ENCODE results near the gene ZNF268. TPM values are rescaled to one million over a fixed set of nuclear protein-coding genes. Genes with fewer than 3 reads are reported as not detected.

Gene ZNF268
- total RNA-seq, 6 experiments from 2014 or later: 8.2 to 14.2 (median 10.7) TPM

DNA sequence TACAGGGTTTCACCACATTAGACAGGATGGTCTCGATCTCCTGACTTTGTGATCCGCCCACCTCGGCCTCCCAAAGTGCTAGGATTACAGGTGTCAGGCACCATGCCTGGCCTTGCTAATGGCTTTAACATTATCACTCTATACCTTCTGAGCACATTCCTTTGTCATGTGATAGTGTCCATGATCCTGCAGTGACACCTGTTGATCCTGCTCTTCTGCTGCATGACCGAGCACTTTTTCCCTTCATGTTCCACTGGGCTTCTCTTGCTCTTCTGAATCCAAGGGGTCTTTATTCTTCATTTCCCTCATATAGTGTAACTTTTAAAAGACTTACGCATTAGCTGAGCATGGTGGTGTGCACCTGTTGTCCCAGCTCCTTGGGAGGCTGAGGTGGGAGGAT, 11.6 kb downstream of the ZNF268 start:
- Histone ChIP-seq H3K27me3 (no peaks in the 10 kb centered on the region), H3K27ac (no peak overlapping the region), H3K4me3 (no peak overlapping the region), H3K4me1 (no peaks in the 10 kb centered on the region), H3K36me3 (peaks cover 0 to 80% (median 57%) of the 10 kb centered on the region in 4 donors), H3K9me3 (peaks cover 8 to 67% (median 37%) of the 10 kb centered on the region in 4 donors)
- DNase-seq (no peak), ATAC-seq (no peak)
- 93% methylated on average over 5 of the region's 5 CpGs for WGBS (ENCODE audit: insufficient coverage, low coverage, low lambda C conversion rate, missing lambda C conversion rate)
- intact Hi-C loops (cut with DNase I): no loop called here
- TF ChIP-seq POLR2A (IDR thresholded peaks at IDR 0.05): no peak
- TF ChIP-seq, protein P1, sequence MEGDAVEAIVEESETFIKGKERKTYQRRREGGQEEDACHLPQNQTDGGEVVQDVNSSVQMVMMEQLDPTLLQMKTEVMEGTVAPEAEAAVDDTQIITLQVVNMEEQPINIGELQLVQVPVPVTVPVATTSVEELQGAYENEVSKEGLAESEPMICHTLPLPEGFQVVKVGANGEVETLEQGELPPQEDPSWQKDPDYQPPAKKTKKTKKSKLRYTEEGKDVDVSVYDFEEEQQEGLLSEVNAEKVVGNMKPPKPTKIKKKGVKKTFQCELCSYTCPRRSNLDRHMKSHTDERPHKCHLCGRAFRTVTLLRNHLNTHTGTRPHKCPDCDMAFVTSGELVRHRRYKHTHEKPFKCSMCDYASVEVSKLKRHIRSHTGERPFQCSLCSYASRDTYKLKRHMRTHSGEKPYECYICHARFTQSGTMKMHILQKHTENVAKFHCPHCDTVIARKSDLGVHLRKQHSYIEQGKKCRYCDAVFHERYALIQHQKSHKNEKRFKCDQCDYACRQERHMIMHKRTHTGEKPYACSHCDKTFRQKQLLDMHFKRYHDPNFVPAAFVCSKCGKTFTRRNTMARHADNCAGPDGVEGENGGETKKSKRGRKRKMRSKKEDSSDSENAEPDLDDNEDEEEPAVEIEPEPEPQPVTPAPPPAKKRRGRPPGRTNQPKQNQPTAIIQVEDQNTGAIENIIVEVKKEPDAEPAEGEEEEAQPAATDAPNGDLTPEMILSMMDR (IDR thresholded peaks at IDR 0.05): no peak

GRCh38 chr12:133201888-133202287, 20.6 kb downstream of the ZNF268 start:
- DNase-seq (no peak), ATAC-seq (no peak)
- Histone ChIP-seq H3K27me3 (no peaks in the 10 kb centered on the region), H3K4me3 (no peak overlapping the region), H3K4me1 (no peaks in the 10 kb centered on the region), H3K27ac (no peak overlapping the region), H3K36me3 (peaks cover 0 to 30% (median 15%) of the 10 kb centered on the region in 4 donors), H3K9me3 (peaks cover 28 to 65% (median 51%) of the 10 kb centered on the region in 4 donors)
- intact Hi-C loops (cut with DNase I): no loop called here
- no peak for TF ChIP-seq POLR2A (IDR thresholded peaks at IDR 0.05)
- TF ChIP-seq, protein P1 (IDR thresholded peaks at IDR 0.05): no peak
- 35% methylated on average over 2 of the region's 2 CpGs for WGBS (ENCODE audit: insufficient coverage, low coverage, low lambda C conversion rate, missing lambda C conversion rate)

GRCh38 chr12:133202493-133203343, 21.4 kb downstream of the ZNF268 start:
- no peak for ATAC-seq
- H3K9me3 ChIP-seq: peaks cover 28 to 70% (median 55%) of the 10 kb centered on the region in 4 donors
- H3K27ac ChIP-seq: no peak overlapping the region

DNA sequence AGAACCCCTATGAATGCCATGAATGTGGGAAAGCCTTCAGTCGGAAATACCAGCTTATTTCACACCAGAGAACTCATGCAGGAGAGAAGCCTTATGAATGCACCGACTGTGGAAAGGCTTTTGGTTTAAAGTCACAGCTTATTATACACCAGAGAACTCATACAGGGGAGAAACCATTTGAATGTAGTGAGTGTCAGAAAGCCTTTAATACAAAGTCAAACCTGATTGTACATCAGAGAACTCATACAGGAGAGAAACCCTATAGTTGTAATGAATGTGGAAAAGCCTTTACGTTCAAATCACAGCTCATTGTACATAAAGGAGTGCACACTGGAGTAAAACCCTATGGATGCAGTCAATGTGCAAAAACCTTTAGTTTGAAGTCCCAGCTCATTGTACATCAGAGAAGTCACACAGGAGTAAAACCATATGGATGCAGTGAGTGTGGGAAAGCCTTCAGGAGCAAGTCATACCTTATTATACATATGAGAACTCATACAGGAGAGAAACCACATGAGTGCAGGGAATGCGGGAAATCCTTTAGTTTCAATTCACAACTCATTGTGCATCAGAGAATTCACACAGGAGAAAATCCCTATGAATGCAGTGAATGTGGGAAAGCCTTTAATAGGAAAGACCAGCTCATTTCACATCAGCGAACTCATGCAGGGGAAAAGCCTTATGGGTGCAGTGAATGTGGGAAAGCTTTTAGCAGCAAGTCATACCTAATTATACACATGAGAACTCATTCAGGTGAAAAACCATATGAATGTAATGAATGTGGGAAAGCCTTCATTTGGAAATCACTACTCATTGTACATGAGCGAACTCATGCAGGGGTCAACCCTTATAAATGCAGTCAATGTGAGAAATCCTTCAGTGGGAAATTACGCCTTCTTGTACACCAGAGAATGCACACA, 22.3 kb downstream of the ZNF268 start:
- Histone ChIP-seq H3K27me3 (no peaks in the 10 kb centered on the region), H3K4me3 (no peak overlapping the region), H3K36me3 (peaks cover 0 to 30% (median 15%) of the 10 kb centered on the region in 4 donors), H3K27ac (no peak overlapping the region), H3K4me1 (no peaks in the 10 kb centered on the region), H3K9me3 (peaks cover 28 to 72% (median 58%) of the 10 kb centered on the region in 4 donors)
- TF ChIP-seq, protein P1 (IDR thresholded peaks at IDR 0.05): no peak
- TF ChIP-seq POLR2A (IDR thresholded peaks at IDR 0.05): no peak
- intact Hi-C loops (cut with DNase I): no loop called here
- no peak for ATAC-seq
- no peak for DNase-seq
- 98% methylated on average over 6 of the region's 7 CpGs for WGBS (ENCODE audit: insufficient coverage, low coverage, low lambda C conversion rate, missing lambda C conversion rate)

More at GRCh38 chr12:133202493-133203343, 21.4 kb downstream of the ZNF268 start:
- H3K4me3 ChIP-seq: no peak overlapping the region
- intact Hi-C loops (cut with DNase I): no loop called here
- H3K4me1 ChIP-seq: no peaks in the 10 kb centered on the region
- no peak for DNase-seq
- WGBS (ENCODE audit: insufficient coverage, low coverage, low lambda C conversion rate, missing lambda C conversion rate): 95% methylated on average over 2 of the region's 2 CpGs
- TF ChIP-seq POLR2A (IDR thresholded peaks at IDR 0.05): no peak
- TF ChIP-seq, protein P1 (IDR thresholded peaks at IDR 0.05): no peak
- peaks cover 0 to 30% (median 15%) of the 10 kb centered on the region in 4 donors for H3K36me3 ChIP-seq
- H3K27me3 ChIP-seq: no peaks in the 10 kb centered on the region
